Osteoblast (primary cell): Measurements from ENCODE around the gene COL24A1. TPM values are rescaled to one million over a fixed set of nuclear protein-coding genes. Genes with fewer than 3 reads are reported as not detected.
"Not testable (repeated sequence)": the region's sequence is repeated elsewhere in the genome, so short reads cannot be mapped to it uniquely, and the experiment has no call there.

Experiments
- DNase-seq: peaks from one replicate; pipeline ENCODE4 v3.0.0; 2011; ENCODE audit warnings: low spot score, mixed read lengths; ENCODE audit not compliant: insufficient read length; ENCODE audit errors: missing footprints
- H2AFZ ChIP-seq: 2 replicates; pipeline ENCODE4 v1.6.0; 2011; ENCODE audit warnings: mild to moderate bottlenecking, low read length
- H3K27ac ChIP-seq: 2 replicates; pipeline ENCODE4 v1.5.1; 2011; ENCODE audit warnings: mild to moderate bottlenecking, low read depth, low read length, moderate library complexity
- H3K27me3 ChIP-seq: 2 replicates; pipeline ENCODE4 v1.6.0; 2012; ENCODE audit warnings: mild to moderate bottlenecking, control low read depth, inconsistent platforms, low read length, moderate library complexity; ENCODE audit not compliant: insufficient read depth
- H3K36me3 ChIP-seq: 2 replicates; pipeline ENCODE4 v1.5.1; 2011; ENCODE audit warnings: mild to moderate bottlenecking, low read length, control low read depth, moderate library complexity; ENCODE audit not compliant: insufficient read depth
- H3K4me1 ChIP-seq: 2 replicates; pipeline ENCODE4 v1.5.1; 2011; ENCODE audit warnings: mild to moderate bottlenecking, low read length, control low read depth, moderate library complexity; ENCODE audit not compliant: insufficient read depth
- H3K4me2 ChIP-seq: 2 replicates; pipeline ENCODE4 v1.6.0; 2011; ENCODE audit warnings: mild to moderate bottlenecking, low read length; ENCODE audit not compliant: insufficient read depth
- H3K4me3 ChIP-seq: fragments of 200-600 bp; sonication (generic); 3 replicates; pipeline ENCODE4 v1.5.1; 2012; ENCODE audit warnings: mild to moderate bottlenecking, low read length, inconsistent platforms; ENCODE audit not compliant: insufficient read depth
- H3K79me2 ChIP-seq: 2 replicates; pipeline ENCODE4 v1.6.0; 2012; ENCODE audit warnings: mild to moderate bottlenecking, low read length, control low read depth, inconsistent platforms; ENCODE audit not compliant: insufficient read depth
- H3K9me3 ChIP-seq: 2 replicates; pipeline ENCODE4 v1.5.1; 2011; ENCODE audit warnings: low read depth, low read length, control low read depth
- H4K20me1 ChIP-seq: 2 replicates; pipeline ENCODE4 v1.6.0; 2012; ENCODE audit warnings: mild to moderate bottlenecking, low read length, control low read depth; ENCODE audit not compliant: insufficient read depth
- total RNA-seq: library from RNA; depleted of rRNA; stranded (reverse); fragments of >200 nt; gene quantifications from 2 replicates; pipeline ENCODE4 v1.2.3, GENCODE V29; 2012
- TF ChIP-seq, protein P1 (sequence below): IDR thresholded peaks from 2 replicates; pipeline ENCODE4 v1.5.1; 2011; ENCODE audit warnings: mild to moderate bottlenecking, low read depth, low read length, moderate library complexity; ENCODE audit errors: extremely low read depth

COL24A1 gene
- total RNA-seq, 1 donor: 1.1 TPM

DNA sequence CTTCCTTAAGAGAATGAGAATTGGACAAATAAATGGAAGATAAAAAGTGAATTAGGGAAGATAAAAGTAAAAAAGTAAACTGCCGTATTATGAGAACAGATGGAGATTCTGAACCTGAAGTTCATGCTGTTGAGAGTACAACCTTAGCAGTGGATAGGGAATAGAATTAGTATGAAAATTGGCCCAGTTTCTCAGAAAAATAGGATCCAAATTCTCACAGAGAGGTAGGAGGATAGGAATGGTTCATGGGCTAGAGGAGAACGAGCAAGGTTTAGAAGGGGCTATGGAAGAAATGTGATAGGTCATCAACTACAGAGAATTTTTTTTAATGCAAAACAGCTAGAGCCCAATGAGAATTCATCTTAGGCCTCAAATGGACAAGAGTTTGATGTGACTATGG, 42.3 kb downstream of the COL24A1 start:
- Histone ChIP-seq H3K4me3 (no peak overlapping the region), H3K27me3 (no peaks in the 10 kb centered on the region), H3K36me3 (no peaks in the 10 kb centered on the region), H3K27ac (no peak overlapping the region), H3K79me2 (no peaks in the 10 kb centered on the region), H3K4me2 (no peak overlapping the region), H3K4me1 (no peaks in the 10 kb centered on the region), H4K20me1 (no peaks in the 10 kb centered on the region), H3K9me3 (no peaks in the 10 kb centered on the region), H2AFZ (no peak overlapping the region)
- no peak for DNase-seq
- TF ChIP-seq, protein P1, sequence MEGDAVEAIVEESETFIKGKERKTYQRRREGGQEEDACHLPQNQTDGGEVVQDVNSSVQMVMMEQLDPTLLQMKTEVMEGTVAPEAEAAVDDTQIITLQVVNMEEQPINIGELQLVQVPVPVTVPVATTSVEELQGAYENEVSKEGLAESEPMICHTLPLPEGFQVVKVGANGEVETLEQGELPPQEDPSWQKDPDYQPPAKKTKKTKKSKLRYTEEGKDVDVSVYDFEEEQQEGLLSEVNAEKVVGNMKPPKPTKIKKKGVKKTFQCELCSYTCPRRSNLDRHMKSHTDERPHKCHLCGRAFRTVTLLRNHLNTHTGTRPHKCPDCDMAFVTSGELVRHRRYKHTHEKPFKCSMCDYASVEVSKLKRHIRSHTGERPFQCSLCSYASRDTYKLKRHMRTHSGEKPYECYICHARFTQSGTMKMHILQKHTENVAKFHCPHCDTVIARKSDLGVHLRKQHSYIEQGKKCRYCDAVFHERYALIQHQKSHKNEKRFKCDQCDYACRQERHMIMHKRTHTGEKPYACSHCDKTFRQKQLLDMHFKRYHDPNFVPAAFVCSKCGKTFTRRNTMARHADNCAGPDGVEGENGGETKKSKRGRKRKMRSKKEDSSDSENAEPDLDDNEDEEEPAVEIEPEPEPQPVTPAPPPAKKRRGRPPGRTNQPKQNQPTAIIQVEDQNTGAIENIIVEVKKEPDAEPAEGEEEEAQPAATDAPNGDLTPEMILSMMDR: no peak

DNA sequence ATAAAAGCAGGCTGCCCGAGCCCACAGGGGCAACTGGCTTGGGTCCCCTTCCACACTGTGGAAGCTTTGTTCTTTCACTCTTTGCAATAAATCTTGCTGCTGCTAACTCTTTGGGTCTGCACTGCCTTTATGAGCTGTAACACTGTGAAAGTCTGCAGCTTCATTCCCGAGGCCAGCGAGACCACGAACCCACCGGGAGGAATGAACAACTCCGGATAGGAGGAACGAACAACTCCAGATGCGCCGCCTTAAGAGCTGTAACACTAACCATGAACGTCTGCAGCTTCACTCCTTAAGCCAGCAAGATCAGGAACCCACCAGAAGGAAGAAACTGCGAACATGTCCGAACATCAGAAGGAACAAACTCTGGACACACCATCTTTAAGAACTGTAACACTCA, 45.0 kb downstream of the COL24A1 start:
- not testable (repeated sequence) for H4K20me1 ChIP-seq, H3K4me3 ChIP-seq, H3K9me3 ChIP-seq, H3K4me2 ChIP-seq, H3K79me2 ChIP-seq, DNase-seq, H2AFZ ChIP-seq, H3K27ac ChIP-seq, H3K4me1 ChIP-seq, H3K27me3 ChIP-seq, H3K36me3 ChIP-seq

DNA sequence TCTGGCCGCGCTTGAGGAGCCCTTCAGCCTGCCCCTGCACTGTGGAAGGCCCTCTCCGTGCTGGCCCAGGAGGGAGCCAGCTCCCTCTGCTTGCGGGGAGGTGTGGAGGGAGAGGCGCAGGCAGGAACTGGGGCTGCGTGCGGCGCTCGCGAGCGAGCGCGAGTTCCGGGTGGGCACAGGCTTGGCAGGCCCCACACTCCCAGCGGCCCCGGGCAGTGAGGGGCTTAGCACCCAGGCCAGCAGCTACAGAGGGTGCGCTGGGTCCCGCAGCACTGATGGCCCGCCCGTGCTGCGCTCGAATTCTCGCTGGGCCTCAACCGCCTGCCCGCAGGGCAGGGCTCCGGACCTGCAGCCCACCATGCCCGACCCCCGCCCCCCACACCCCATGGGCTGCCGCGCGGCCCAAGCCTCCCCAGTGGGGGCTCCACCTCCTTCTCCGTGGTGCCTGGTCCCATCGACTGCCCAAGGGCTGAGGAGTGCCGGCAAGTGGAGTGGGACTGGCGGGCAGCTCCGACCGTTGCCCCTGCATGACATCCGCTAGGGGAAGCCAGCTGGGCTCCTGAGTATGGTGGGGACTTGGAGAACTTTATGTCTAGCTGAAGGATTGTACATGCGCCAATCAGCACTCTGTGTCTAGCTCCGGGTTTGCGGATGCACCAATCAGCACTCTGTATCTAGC, 46.0 kb downstream of the COL24A1 start:
- H3K27me3 ChIP-seq: no peaks in the 10 kb centered on the region
- DNase-seq: no peak
- no peaks in the 10 kb centered on the region for H3K36me3 ChIP-seq
- no peaks in the 10 kb centered on the region for H3K4me1 ChIP-seq
- no peak overlapping the region for H3K27ac ChIP-seq
- no peaks in the 10 kb centered on the region for H3K9me3 ChIP-seq
- TF ChIP-seq, protein P1: no peak
- no peak overlapping the region for H3K4me3 ChIP-seq
- H3K4me2 ChIP-seq: no peak overlapping the region
- no peak overlapping the region for H2AFZ ChIP-seq
- no peaks in the 10 kb centered on the region for H4K20me1 ChIP-seq
- no peaks in the 10 kb centered on the region for H3K79me2 ChIP-seq

DNA sequence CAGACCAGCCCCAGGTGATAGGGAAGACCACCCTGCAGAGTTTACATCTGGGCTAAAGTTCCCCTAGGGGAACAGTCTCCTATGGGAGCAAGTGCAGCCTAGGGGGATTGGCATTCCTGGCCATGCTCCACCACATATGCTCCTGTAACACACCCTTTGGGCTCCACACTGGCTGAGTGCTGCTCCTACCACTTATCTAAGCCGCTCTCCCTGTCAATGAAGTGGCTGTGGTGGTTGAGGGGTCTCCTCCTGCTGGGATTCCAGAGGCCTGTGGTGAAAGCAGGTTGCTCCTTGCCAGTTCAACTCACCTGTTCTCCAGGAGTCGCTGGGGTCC, 51.1 kb downstream of the COL24A1 start:
- Histone ChIP-seq H4K20me1 (no peaks in the 10 kb centered on the region), H3K4me2 (no peak overlapping the region), H3K9me3 (no peaks in the 10 kb centered on the region), H3K4me3 (no peak overlapping the region), H3K36me3 (no peaks in the 10 kb centered on the region), H3K4me1 (no peaks in the 10 kb centered on the region), H3K27me3 (no peaks in the 10 kb centered on the region), H3K27ac (no peak overlapping the region), H2AFZ (no peak overlapping the region), H3K79me2 (no peaks in the 10 kb centered on the region)
- DNase-seq: no peak
- TF ChIP-seq, protein P1: no peak
